ENCODE results near the gene CFD. TPM values are rescaled to one million over a fixed set of nuclear protein-coding genes. Genes with fewer than 3 reads are reported as not detected.

The CFD gene
- total RNA-seq, 1 donor from 2014 or later = 3.1 TPM

DNA sequence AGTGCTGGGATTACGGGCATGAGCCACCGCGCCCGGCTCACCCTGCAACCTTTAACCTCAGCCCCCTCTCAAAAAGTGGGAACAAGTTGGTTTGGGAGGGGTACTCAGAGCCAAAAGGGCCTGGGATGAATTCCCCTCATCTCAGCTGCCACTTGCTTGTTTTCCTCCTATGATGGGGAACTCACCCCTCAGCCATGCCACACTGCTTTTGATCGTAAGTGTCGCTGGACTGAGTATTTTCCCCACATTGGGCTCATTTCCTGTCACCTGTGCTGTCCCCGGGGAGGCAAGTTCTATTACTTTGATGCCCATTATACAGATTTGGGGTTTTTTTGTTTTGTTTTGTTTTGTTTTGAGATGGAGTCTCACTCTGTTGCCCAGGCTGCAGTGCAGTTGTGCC is 47.0 kb downstream of the CFD start:
- DNase-seq (ENCODE audit: low read depth) = no peak

DNA sequence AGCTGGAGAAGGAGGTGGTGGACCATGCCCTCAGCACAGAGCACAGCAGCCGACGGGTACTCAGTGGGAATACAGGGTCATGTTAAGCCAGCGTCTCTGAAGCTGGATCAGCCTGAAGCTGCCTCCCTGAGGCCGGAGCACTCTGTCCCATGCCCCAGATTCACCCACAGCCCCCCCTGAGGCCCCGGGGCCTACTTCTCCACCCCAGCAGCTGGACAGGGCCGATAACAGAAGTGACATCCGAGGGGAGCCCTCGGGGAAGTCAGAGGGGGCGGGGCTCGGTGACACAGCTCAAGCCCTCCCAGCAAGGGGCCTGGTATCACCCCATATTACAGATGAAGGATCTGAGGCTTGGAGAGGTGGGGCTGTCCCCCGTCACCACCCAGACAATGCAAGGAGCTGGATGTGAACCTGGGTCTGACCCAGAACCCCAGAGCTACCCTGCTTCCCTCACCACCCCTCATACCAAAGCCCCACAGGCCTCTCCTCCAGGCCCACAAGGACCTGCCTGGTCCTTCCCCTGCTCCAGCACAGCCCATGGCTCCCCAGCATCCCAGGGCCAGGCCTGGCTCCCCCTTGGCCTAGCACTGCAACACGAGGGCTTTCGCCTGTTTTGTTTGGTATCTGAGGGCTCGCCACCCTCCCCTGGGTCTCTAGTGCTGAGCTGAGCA is 47.9 kb downstream of the CFD start:
- DNase-seq (ENCODE audit: low read depth) = no peak

DNA sequence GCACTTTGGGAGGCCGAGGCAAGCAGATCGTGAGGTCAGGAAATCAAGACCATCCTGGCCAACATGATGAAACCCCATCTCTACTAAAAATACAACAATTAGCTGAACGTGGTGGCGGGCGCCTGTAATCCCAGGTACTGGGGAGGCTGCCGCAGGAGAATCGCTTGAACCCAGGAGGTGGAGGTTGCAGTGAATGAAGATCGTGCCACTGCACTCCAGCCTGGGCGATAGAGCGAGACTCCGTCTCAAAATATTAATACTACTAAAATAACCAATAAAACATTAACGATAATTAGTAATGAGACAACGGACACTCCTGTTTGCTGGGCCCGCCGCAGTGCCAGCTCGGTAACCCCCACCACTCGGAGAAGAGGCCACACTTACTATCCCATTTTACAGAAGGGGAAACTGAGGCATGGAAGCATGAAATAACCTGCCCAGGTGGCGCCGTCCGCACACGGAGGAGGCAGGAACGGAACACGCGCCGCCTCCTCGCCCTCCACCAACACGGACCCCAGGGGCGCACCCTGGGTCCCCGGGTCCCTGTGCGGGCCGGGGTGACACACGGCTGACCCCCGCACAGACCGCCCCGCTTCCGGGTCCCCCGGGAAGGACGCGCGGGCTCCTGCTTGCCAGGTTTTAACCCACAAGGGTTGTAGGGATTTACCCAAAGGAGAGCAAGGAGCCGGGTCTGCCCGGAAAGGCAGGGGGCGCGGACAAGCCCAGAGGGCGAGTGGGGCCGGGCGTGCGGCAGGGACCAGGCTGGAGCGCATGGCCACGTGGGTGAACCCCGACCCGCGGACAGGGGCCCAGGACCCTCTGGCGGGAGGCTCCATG is 52.0 kb downstream of the CFD start:
- DNase-seq (ENCODE audit: low read depth) = no peak

DNA sequence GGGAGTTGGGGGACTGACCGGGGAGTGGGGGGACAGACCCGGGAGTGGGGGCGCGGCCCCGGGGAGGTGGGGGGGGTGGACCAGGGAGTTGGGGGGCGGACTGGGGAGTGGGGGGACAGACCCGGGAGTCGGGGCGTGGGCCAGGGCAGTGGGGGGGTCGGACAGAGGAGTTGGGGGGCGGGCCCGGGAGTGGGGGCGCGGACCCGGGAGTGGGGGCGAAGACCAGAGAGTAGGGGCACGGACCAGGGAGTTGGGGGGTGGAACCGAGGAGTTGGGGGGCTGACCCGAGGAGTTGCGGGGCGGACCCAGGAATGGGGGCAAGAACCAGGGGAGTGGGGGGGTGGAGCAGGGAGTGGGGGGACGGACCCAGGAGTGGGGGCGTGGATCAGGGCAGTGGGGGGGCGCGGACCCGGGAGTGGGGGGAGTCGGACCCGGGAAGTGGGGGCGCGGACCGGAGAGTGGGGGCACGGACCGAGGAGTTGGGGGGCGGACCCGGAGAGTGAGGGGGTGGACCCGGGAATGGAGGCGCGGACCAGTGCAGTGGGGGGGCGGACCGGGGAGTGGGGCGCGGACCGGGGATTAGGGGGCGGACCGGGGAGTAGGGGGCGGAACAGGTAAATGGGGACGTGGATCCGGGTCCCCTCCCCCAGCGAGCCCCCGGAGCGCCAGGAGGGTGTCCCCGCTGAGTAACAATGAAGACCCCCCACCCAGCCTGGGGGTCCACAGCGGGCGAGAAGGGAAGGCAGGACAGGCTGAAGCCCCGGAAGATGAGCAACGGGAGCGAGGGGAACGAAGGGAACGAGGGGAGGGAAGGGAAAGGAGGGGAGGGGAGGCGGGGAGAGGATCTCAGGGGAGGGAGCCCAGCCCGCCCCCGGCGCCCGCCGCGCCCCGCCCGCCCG is 53.0 kb downstream of the CFD start:
- DNase-seq (ENCODE audit: low read depth) = no peak

Other genes starting within 250 kb of the CFD start
- 22.6 and 46.3 TPM in 2 replicates for gene POLRMT, start 226.1 kb upstream of the CFD start, total RNA-seq
- 0.10 TPM in 1 of 2 replicates, not detected in the other for gene FGF22, start 219.8 kb upstream of the CFD start, total RNA-seq
- 19.8 and 23.4 TPM in 2 replicates for gene RNF126, start 196.4 kb upstream of the CFD start, total RNA-seq
- 374 and 526 TPM in 2 replicates for gene FSTL3, start 183.3 kb upstream of the CFD start, total RNA-seq
- not detected in 2 replicates for gene PRSS57, start 164.2 kb upstream of the CFD start, total RNA-seq
- gene PALM, start 150.7 kb upstream of the CFD start, total RNA-seq = 0.35 and 45.4 TPM in 2 replicates
- 6.2 and 48.4 TPM in 2 replicates for gene MISP, start 108.6 kb upstream of the CFD start, total RNA-seq
- gene PTBP1, start 62.2 kb upstream of the CFD start, total RNA-seq = 67.7 and 134 TPM in 2 replicates
- 0.50 and 0.87 TPM in 2 replicates for gene PLPPR3, start 37.7 kb upstream of the CFD start, total RNA-seq
- gene AZU1, start 31.8 kb upstream of the CFD start, total RNA-seq = not detected in 2 replicates
- not detected in 2 replicates for gene PRTN3, start 18.7 kb upstream of the CFD start, total RNA-seq
- not detected in 2 replicates for gene ELANE, start 7.4 kb upstream of the CFD start, total RNA-seq
- gene MED16, start 33.5 kb downstream of the CFD start, total RNA-seq = 22.6 and 55.4 TPM in 2 replicates
- not detected in 2 replicates for gene RNU6-9, start 33.8 kb downstream of the CFD start, total RNA-seq
- 36.6 and 38.3 TPM in 2 replicates for gene R3HDM4, start 53.6 kb downstream of the CFD start, total RNA-seq
- not detected in 2 replicates for gene KISS1R, start 57.7 kb downstream of the CFD start, total RNA-seq
- gene ARID3A, start 66.4 kb downstream of the CFD start, total RNA-seq = 9.5 and 18.8 TPM in 2 replicates
- 31.1 and 50.4 TPM in 2 replicates for gene WDR18, start 124.7 kb downstream of the CFD start, total RNA-seq
- gene GRIN3B, start 140.8 kb downstream of the CFD start, total RNA-seq = 2.4 and 3.6 TPM in 2 replicates
- gene TMEM259, start 161.5 kb downstream of the CFD start, total RNA-seq = 63.4 and 114 TPM in 2 replicates
- gene RNU6-2, start 161.9 kb downstream of the CFD start, total RNA-seq = not detected in 2 replicates
- 312 and 501 TPM in 2 replicates for gene CNN2, start 166.9 kb downstream of the CFD start, total RNA-seq
- gene ABCA7, start 180.4 kb downstream of the CFD start, total RNA-seq = 15.6 and 24.6 TPM in 2 replicates
- 8.3 and 13.4 TPM in 2 replicates for gene ARHGAP45, start 207.5 kb downstream of the CFD start, total RNA-seq
- 101 and 168 TPM in 2 replicates for gene POLR2E, start 235.7 kb downstream of the CFD start, total RNA-seq
- 205 and 337 TPM in 2 replicates for gene GPX4, start 244.3 kb downstream of the CFD start, total RNA-seq